ENCODE results near the gene ELMOD3.

DNA sequence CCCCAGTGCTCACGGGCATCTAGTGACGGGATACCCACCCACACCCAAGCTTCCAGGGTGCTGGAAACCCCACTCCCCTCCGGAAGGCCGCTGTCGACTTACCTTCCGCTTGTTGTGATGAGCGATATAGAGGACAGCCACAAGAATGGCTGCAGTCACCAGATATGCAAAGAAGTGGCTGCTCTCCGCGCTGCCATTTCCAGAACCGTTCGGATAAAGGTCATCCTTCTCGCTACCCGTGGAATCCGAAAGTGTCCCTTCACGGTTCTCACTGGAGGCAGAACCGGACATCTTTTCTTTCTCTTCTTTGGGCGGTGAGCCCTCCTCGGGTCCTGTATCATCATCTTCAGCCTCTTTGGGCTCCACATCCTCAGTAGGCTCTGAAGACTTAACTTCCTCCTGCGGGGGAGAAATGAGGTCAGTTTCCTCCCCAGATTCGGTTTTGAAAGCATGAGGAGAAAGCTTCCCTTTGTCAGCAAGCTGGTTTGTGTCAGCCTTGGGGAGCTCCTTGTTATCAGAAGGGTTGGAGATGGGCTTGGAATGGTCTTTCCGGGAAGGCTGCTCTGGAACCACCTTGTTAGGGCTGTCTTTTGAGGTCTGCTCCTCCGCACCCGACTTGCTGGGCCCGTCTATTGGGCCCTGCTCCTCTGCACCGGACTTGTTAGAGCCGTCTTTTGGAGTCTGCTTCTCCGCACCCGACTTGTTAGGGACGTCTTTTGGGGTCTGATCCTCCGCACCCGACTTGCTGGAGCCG, 28.0 kb upstream of the ELMOD3 start:
- TF ChIP-seq, protein P1, sequence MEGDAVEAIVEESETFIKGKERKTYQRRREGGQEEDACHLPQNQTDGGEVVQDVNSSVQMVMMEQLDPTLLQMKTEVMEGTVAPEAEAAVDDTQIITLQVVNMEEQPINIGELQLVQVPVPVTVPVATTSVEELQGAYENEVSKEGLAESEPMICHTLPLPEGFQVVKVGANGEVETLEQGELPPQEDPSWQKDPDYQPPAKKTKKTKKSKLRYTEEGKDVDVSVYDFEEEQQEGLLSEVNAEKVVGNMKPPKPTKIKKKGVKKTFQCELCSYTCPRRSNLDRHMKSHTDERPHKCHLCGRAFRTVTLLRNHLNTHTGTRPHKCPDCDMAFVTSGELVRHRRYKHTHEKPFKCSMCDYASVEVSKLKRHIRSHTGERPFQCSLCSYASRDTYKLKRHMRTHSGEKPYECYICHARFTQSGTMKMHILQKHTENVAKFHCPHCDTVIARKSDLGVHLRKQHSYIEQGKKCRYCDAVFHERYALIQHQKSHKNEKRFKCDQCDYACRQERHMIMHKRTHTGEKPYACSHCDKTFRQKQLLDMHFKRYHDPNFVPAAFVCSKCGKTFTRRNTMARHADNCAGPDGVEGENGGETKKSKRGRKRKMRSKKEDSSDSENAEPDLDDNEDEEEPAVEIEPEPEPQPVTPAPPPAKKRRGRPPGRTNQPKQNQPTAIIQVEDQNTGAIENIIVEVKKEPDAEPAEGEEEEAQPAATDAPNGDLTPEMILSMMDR (IDR thresholded peaks at IDR 0.05; ENCODE audit: low read depth, low read length), result no peak
- no peak for TF ChIP-seq EZH2phosphoT487 (IDR thresholded peaks at IDR 0.05; ENCODE audit: low read depth)

All from OCI-LY3 (cell line).